DOHH2 (cell line): Measurements from ENCODE around the gene CTNNBL1.

Experiments used
- EZH2phosphoT487 ChIP-seq: fragments of 200-600 bp; sonication (generic); IDR thresholded peaks from 2 replicates; pipeline ENCODE4 v1.6.1; 2017; ENCODE audit warnings: borderline replicate concordance, mild to moderate bottlenecking, antibody characterized with exemption, low read length, moderate library complexity, mixed read lengths
- TF ChIP-seq, protein P1 (sequence below): fragments of 200-600 bp; sonication (generic); IDR thresholded peaks from one replicate; pipeline ENCODE4 v1.5.1; 2014; ENCODE audit warnings: antibody characterized with exemption, mild to moderate bottlenecking, low read depth, low read length; ENCODE audit not compliant: poor library complexity, severe bottlenecking

GRCh38 chr20:37774156-37774555, 80.3 kb downstream of the CTNNBL1 start:
- TF ChIP-seq, protein P1, sequence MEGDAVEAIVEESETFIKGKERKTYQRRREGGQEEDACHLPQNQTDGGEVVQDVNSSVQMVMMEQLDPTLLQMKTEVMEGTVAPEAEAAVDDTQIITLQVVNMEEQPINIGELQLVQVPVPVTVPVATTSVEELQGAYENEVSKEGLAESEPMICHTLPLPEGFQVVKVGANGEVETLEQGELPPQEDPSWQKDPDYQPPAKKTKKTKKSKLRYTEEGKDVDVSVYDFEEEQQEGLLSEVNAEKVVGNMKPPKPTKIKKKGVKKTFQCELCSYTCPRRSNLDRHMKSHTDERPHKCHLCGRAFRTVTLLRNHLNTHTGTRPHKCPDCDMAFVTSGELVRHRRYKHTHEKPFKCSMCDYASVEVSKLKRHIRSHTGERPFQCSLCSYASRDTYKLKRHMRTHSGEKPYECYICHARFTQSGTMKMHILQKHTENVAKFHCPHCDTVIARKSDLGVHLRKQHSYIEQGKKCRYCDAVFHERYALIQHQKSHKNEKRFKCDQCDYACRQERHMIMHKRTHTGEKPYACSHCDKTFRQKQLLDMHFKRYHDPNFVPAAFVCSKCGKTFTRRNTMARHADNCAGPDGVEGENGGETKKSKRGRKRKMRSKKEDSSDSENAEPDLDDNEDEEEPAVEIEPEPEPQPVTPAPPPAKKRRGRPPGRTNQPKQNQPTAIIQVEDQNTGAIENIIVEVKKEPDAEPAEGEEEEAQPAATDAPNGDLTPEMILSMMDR, result no peak
- no peak for TF ChIP-seq EZH2phosphoT487
